ENCODE data around the gene ZBTB47.

- TF ChIP-seq SIN3A (IDR thresholded peaks at IDR 0.05; ENCODE audit: borderline replicate concordance, insufficient read depth, low read length) (no peak), POLR2AphosphoS5 (IDR thresholded peaks at IDR 0.05; ENCODE audit: low read depth, low read length) (no peak), TAF1 (IDR thresholded peaks at IDR 0.05; ENCODE audit: borderline replicate concordance, insufficient read depth, low read length) (no peak)
Measured at GRCh38 chr3:42708611-42709151, 55.2 kb downstream of the ZBTB47 start.

All from PFSK-1 (cell line).